SJSA1 (cell line): ENCODE measurements around the gene DGKG. TPM values are rescaled to one million over a fixed set of nuclear protein-coding genes. Genes with fewer than 3 reads are reported as not detected.

ENCODE experiments used
- DNase-seq, 2 experiments: peaks; one replicate each; pipeline ENCODE4 v3.0.0-alpha.2; 2015 to 2020; ENCODE audit warnings: low spot score in 2 of 2, low read depth in 1 of 2
- H3K27ac ChIP-seq: fragments of 250-450 bp; sonication (Bioruptor Pico); 2 replicates; pipeline ENCODE4 v1.5.1; 2020; ENCODE audit warnings: mild to moderate bottlenecking, moderate library complexity
- H3K27me3 ChIP-seq: fragments of 250-450 bp; sonication (Bioruptor Pico); replicated peaks from 2 replicates; pipeline ENCODE4 v1.5.1; 2020; ENCODE audit warnings: mild to moderate bottlenecking, moderate library complexity
- H3K36me3 ChIP-seq: fragments of 250-450 bp; sonication (Bioruptor Pico); 2 replicates; pipeline ENCODE4 v1.5.1; 2020; ENCODE audit warnings: mild to moderate bottlenecking
- H3K4me1 ChIP-seq: fragments of 250-450 bp; sonication (Bioruptor Pico); replicated peaks from 2 replicates; pipeline ENCODE4 v1.6.1; 2021; ENCODE audit warnings: mild to moderate bottlenecking
- H3K4me3 ChIP-seq: fragments of 250-450 bp; sonication (Bioruptor Pico); 2 replicates; pipeline ENCODE4 v1.5.1; 2020; ENCODE audit warnings: mild to moderate bottlenecking
- H3K9me3 ChIP-seq: fragments of 250-450 bp; sonication (Bioruptor Pico); replicated peaks from 2 replicates; pipeline ENCODE4 v1.5.1; 2020; ENCODE audit warnings: mild to moderate bottlenecking
- total RNA-seq: library from RNA; depleted of rRNA; stranded (reverse); fragments of >200 nt; shearing (Covaris generic); gene quantifications from 2 replicates; pipeline ENCODE4 v1.2.3, GENCODE V29; 2014

The DGKG gene
- total RNA-seq, 1 experiment from 2014 or later, result 0.97 TPM

GRCh38 chr3:186268616-186269448 is 93.2 kb downstream of the DGKG start:
- Histone ChIP-seq H3K27me3 (no peaks in the 10 kb centered on the region; the same call in 1 of the 2 replicates), H3K36me3 (no peaks in the 10 kb centered on the region), H3K4me1 (no peaks in the 10 kb centered on the region), H3K9me3 (no peaks in the 10 kb centered on the region), H3K4me3 (no peak overlapping the region), H3K27ac (no peak overlapping the region)
- DNase-seq, result no peak

GRCh38 chr3:186267758-186268157 is 94.3 kb downstream of the DGKG start:
- H3K4me1 ChIP-seq, result no peaks in the 10 kb centered on the region
- no peaks in the 10 kb centered on the region for H3K9me3 ChIP-seq
- H3K27me3 ChIP-seq, result no peaks in the 10 kb centered on the region; the same call in 1 of the 2 replicates
- no peaks in the 10 kb centered on the region for H3K36me3 ChIP-seq
- H3K27ac ChIP-seq, result no peak overlapping the region
- no peak overlapping the region for H3K4me3 ChIP-seq
- DNase-seq, result no peak

- no peaks in the 10 kb centered on the region for H3K9me3 ChIP-seq
- no peak overlapping the region for H3K4me3 ChIP-seq
- DNase-seq, result no peak
- peaks cover 4% of the 10 kb centered on the region for H3K4me1 ChIP-seq
- H3K27me3 ChIP-seq, result no peaks in the 10 kb centered on the region; the same call in 1 of the 2 replicates
- no peak overlapping the region for H3K27ac ChIP-seq
- H3K36me3 ChIP-seq, result no peaks in the 10 kb centered on the region
Measured at GRCh38 chr3:186264608-186265400, 97.2 kb downstream of the DGKG start.

GRCh38 chr3:186261638-186262037 is 100.4 kb downstream of the DGKG start:
- Histone ChIP-seq H3K36me3 (no peaks in the 10 kb centered on the region), H3K4me1 (peaks cover 11% of the 10 kb centered on the region), H3K9me3 (no peaks in the 10 kb centered on the region), H3K27ac (no peak overlapping the region), H3K4me3 (no peak overlapping the region), H3K27me3 (no peaks in the 10 kb centered on the region; the same call in 1 of the 2 replicates)
- DNase-seq, result no peak

- Histone ChIP-seq H3K36me3 (no peaks in the 10 kb centered on the region), H3K27me3 (no peaks in the 10 kb centered on the region; the same call in 1 of the 2 replicates), H3K27ac (no peak overlapping the region), H3K4me1 (peaks cover 11% of the 10 kb centered on the region), H3K4me3 (no peak overlapping the region), H3K9me3 (no peaks in the 10 kb centered on the region)
- DNase-seq, result no peak
Measured at GRCh38 chr3:186260726-186261125, 101.3 kb downstream of the DGKG start.

- peaks cover 11% of the 10 kb centered on the region for H3K4me1 ChIP-seq
- peak; percentile 46 to 57 for DNase-seq
- H3K27ac ChIP-seq, result no peak overlapping the region
- H3K36me3 ChIP-seq, result no peaks in the 10 kb centered on the region
- H3K27me3 ChIP-seq, result no peaks in the 10 kb centered on the region; the same call in 1 of the 2 replicates
- H3K4me3 ChIP-seq, result no peak overlapping the region
- H3K9me3 ChIP-seq, result no peaks in the 10 kb centered on the region
Measured at GRCh38 chr3:186259612-186260383, 102.2 kb downstream of the DGKG start.

- no peak overlapping the region for H3K4me3 ChIP-seq
- H3K4me1 ChIP-seq, result peaks cover 11% of the 10 kb centered on the region
- no peak overlapping the region for H3K27ac ChIP-seq
- H3K9me3 ChIP-seq, result no peaks in the 10 kb centered on the region
- no peak for DNase-seq
- no peaks in the 10 kb centered on the region for H3K36me3 ChIP-seq
- H3K27me3 ChIP-seq, result no peaks in the 10 kb centered on the region
Measured at GRCh38 chr3:186258968-186259367, 103.1 kb downstream of the DGKG start.

- no peak overlapping the region for H3K27ac ChIP-seq
- no peaks in the 10 kb centered on the region for H3K27me3 ChIP-seq
- H3K4me3 ChIP-seq, result no peak overlapping the region
Measured at GRCh38 chr3:186257866-186258265, 104.2 kb downstream of the DGKG start.

GRCh38 chr3:186255703-186256331 is 106.2 kb downstream of the DGKG start:
- Histone ChIP-seq H3K9me3 (no peaks in the 10 kb centered on the region), H3K36me3 (no peaks in the 10 kb centered on the region), H3K4me1 (peaks cover 11% of the 10 kb centered on the region), H3K27me3 (no peaks in the 10 kb centered on the region), H3K4me3 (no peak overlapping the region), H3K27ac (no peak overlapping the region)
- DNase-seq, result no peak

More at GRCh38 chr3:186257866-186258265, 104.2 kb downstream of the DGKG start:
- no peaks in the 10 kb centered on the region for H3K9me3 ChIP-seq
- H3K36me3 ChIP-seq, result no peaks in the 10 kb centered on the region
- peaks cover 11% of the 10 kb centered on the region for H3K4me1 ChIP-seq
- no peak for DNase-seq

- Histone ChIP-seq H3K4me3 (no peak overlapping the region), H3K27me3 (no peaks in the 10 kb centered on the region), H3K9me3 (no peaks in the 10 kb centered on the region), H3K27ac (no peak overlapping the region), H3K4me1 (peaks cover 8% of the 10 kb centered on the region), H3K36me3 (no peaks in the 10 kb centered on the region)
- no peak for DNase-seq
Measured at GRCh38 chr3:186254676-186255650, 107.1 kb downstream of the DGKG start.

- Histone ChIP-seq H3K4me1 (no peaks in the 10 kb centered on the region), H3K9me3 (no peaks in the 10 kb centered on the region), H3K27me3 (no peaks in the 10 kb centered on the region), H3K27ac (no peak overlapping the region), H3K36me3 (no peaks in the 10 kb centered on the region), H3K4me3 (no peak overlapping the region)
- no peak for DNase-seq
Measured at GRCh38 chr3:186251948-186252619, 110.0 kb downstream of the DGKG start.

GRCh38 chr3:186248850-186249249 is 113.2 kb downstream of the DGKG start:
- Histone ChIP-seq H3K36me3 (no peaks in the 10 kb centered on the region), H3K4me3 (no peak overlapping the region), H3K27ac (no peak overlapping the region), H3K27me3 (no peaks in the 10 kb centered on the region), H3K4me1 (no peaks in the 10 kb centered on the region), H3K9me3 (no peaks in the 10 kb centered on the region)
- no peak for DNase-seq
